COR-L47 (cell line): ENCODE data around the gene KLHL29.

Experiments used
- DNase-seq: peaks from one replicate; lab custom pipeline; 2025; lab: John Stamatoyannopoulos, UW

Gene KLHL29

DNA sequence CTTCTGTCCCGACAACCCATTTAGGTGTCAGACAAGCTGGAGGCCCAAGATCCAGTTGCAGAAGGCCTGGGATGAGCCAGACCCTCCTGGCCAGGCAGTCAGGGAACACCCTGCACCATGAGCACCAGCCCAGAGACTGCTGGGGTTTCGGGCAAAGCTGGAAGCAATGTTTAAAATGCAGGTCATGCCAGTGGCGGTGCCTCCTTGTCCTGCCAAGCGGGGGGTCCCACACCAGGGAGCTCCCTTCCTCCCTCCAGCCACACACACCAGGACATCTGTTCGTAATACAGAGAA, 311.7 kb downstream of the KLHL29 start:
- no peak for DNase-seq

GRCh38 chr2:23697256-23698075, 312.5 kb downstream of the KLHL29 start:
- DNase-seq = no peak

DNA sequence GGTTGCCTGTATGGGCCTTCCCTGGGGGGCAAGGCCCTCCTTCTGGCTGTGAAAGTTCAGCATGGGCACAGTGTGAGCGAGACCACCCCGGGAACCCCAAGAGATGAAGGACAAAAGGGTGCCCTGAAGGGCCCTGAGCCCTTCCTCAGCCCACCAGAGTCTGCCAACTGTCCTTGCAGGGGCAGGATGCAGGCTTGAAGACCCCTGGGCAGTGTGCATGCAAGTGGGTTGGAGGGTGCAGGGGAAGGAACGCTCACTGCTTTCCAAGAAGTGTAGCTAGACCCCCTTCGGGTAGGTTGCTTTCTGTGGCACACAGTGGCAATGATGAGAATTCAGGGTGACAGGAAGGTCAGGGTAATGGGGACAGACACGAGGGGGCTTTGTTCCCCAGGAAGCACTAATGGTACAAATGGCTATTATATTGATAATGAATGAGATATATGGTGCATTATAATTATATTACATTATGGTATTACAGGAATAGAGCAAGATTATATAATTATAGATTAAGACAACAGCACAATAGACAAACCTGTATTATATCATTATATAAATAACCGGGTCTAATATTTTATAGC, 313.2 kb downstream of the KLHL29 start:
- no peak for DNase-seq

GRCh38 chr2:23698721-23699579, 314.0 kb downstream of the KLHL29 start:
- DNase-seq = no peak

DNA sequence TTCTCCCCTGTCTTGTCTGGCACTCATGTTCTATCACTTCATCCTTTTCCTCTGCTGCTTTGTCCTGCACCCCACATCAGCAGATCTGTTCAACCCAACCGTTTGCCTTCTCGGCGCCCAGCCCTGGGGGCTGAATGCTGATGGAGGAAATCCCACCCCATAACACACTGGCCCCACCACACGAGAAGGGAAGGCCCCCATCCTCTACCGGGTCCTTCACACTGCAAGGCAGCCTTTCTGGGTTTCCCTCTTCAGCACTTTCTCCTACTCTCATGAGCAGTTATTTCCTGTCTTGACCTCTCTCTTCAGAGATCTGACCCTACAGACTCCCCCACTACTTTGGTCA, 314.6 kb downstream of the KLHL29 start:
- DNase-seq = no peak

- no peak for DNase-seq
These were observed 315.6 kb downstream of the KLHL29 start for GRCh38 chr2:23700627-23701026.

- DNase-seq = no peak
These were observed 318.1 kb downstream of the KLHL29 start for GRCh38 chr2:23703037-23703582.

- no peak for DNase-seq
These were observed 318.8 kb downstream of the KLHL29 start for GRCh38 chr2:23703583-23704385.

DNA sequence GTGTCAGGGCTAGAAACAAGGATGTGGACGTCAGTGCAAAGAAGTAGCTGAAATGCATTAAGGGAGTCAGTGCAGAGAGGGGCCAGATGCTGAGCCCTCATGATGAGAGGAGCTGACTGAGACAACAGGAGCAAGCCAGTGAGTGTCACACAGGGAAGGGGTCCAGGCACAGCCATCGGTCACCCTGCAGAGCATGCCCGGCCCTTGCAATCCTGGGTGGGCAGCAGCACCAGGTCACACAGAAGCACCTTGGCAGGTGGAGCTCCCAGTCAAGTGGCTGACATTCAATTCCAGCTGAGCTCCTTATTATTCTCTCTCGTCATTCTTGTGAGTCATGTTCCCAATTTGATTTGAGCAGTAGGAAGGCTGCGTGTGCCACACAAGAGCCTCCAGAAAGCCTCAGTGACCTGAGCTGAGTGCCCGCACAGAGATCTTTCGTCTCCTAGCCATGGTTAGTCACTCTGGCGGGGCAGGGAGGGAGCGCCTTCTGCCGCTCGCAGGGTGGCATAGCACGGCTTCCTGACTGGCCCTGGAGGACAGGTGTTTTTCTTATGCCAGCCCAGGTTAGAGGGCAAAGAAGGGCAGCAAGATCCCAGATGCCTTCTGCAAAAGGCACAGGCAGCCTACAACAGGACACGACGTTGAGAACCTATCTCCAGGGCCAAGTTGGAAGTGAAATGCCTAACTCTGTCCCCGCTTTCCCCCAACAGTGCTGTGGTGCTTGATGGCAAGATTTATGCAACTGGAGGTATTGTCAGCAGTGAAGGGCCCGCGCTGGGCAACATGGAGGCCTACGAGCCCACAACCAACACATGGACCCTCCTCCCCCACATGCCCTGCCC, 321.0 kb downstream of the KLHL29 start:
- DNase-seq = no peak

DNA sequence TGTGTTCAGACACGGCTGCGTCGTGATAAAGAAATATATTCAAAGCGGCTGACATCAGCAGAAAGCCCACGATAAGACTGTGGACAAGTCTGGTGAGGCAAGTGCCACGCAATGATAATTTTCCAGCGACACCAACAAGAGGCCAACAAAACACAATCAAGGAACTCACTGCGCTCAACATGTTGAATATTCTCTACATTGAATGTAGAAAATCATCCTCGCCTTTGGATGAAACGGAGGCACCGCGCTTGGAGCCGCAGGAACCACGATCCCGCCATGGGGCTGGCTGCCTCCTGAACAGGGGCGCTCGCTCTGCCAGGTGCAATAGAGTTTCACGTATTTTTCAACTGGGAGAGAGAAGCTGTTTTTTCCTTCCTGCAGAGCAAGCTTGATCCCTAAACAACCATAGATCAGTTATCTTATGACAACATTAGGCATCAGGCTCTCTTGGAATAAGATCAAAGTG, 321.7 kb downstream of the KLHL29 start:
- DNase-seq = no peak

GRCh38 chr2:23707096-23707495, 322.1 kb downstream of the KLHL29 start:
- DNase-seq = no peak

- no peak for DNase-seq
These were observed 323.8 kb downstream of the KLHL29 start for GRCh38 chr2:23708771-23709170.

DNA sequence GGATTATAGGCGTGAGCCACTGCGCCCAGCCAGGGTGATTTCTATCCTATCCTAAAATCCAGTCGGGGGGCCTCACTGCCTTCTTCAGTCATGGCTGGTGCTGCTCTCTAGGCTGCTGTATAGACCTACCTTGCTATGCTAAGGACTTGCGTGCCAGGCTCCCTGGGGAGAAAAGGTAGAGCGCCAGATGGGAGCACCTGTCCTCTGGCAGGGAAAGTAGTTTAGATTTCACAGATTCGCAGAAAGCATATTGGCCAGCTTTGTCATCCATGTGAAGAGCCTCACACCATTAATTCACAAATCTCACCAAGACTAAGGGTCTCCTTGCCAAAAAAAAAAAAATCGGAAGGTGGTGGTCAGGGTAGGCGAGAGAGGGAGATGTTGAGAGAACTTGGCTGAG, 324.3 kb downstream of the KLHL29 start:
- DNase-seq = no peak

GRCh38 chr2:23711979-23712755, 327.2 kb downstream of the KLHL29 start:
- no peak for DNase-seq

DNA sequence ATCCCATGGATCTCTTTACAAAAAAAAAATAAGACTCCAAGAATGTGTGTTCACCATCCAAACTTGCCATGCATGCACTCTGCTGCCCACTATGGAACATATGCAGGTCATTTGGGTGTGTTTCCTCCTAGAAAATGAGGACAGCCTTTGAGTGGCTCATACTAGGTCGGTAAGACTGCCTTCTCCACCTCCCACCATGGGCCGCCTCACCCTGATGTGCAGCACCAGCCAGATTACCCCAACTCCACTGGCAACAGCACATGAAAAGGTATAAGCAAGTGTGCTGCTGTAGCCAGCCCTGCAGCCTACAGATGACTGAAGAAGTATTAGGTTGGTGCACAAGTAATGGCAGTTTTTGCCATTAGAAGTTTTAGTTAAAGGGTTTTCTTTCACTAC, 327.8 kb downstream of the KLHL29 start:
- no peak for DNase-seq

DNA sequence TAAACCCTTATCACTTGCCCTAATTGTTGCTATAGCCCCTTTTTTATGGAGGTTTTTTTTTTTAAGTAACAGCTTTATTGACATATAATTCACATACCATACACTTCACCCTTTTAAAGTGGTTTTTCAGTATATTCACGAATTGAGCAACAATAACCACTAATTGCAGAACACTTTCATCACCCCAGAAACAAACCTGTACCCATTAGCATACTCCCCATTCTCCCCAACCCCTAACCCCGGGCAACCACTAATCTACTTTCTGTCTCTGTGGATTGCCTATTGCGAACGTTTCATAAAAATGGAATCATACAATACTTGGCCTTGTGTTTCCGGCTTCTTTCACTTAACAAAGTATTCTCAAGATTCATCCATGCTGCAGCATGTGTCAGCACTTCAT, 328.4 kb downstream of the KLHL29 start:
- DNase-seq = no peak

GRCh38 chr2:23718931-23719700, 334.1 kb downstream of the KLHL29 start:
- DNase-seq = no peak

- no peak for DNase-seq
These were observed 334.7 kb downstream of the KLHL29 start for GRCh38 chr2:23719716-23720115.

- DNase-seq = no peak
These were observed 335.9 kb downstream of the KLHL29 start for GRCh38 chr2:23720705-23721453.
